Heart right ventricle (tissue), 16 donors: ENCODE data around the gene CASK. TPM values are rescaled to one million over a fixed set of nuclear protein-coding genes. Genes with fewer than 3 reads are reported as not detected.
A peak's percentile ranks its signal among the peaks of the same experiment; 100 is the strongest.

Source experiments
- ATAC-seq, 8 donors: fragments of 200-7000 bp; cut with Tn5 transposase; one replicate each; pipeline ENCODE4 v1.9.1; 2020; ENCODE audit warnings: mild to moderate bottlenecking in 8 of 8, moderate library complexity in 8 of 8, moderate number of reproducible peaks in 1 of 8
- DNase-seq, 2 donors: peaks; one replicate each; pipeline ENCODE4 v3.0.0-alpha.2; 2020
- H3K27ac ChIP-seq, 10 donors: fragments of 200-600 bp; sonication (generic) in 2 of 10; one replicate each; pipeline versions ENCODE4 v1.5.0 to v1.8.0; 2020 to 2022; ENCODE audit warnings: mild to moderate bottlenecking in 3 of 10
- H3K27me3 ChIP-seq, 7 donors: fragments of 200-600 bp; one replicate each; pipeline ENCODE4 v1.8.0; 2021 to 2022; ENCODE audit warnings: mild to moderate bottlenecking in 2 of 7
- H3K36me3 ChIP-seq, 9 donors: fragments of 200-600 bp; sonication (generic) in 1 of 9; one replicate each; pipeline versions ENCODE4 v1.5.0 to v1.8.0; 2020 to 2022; ENCODE audit warnings: mild to moderate bottlenecking in 2 of 9
- H3K4me1 ChIP-seq, 9 donors: fragments of 200-600 bp; sonication (generic) in 1 of 9; one replicate each; pipeline versions ENCODE4 v1.5.0 to v1.8.0; 2020 to 2022; ENCODE audit warnings: mild to moderate bottlenecking in 4 of 9
- H3K4me3 ChIP-seq, 10 donors: fragments of 200-600 bp; sonication (generic) in 2 of 10; one replicate each; pipeline versions ENCODE4 v1.5.0 to v1.8.0; 2020 to 2022; ENCODE audit warnings: mild to moderate bottlenecking in 7 of 10, moderate library complexity in 2 of 10
- H3K9me3 ChIP-seq, 11 donors: fragments of 200-600 bp in 10 of 11; sonication (generic) in 2 of 11; one replicate each; pipeline versions ENCODE4 v1.5.0 to v1.8.0; 2013 to 2022; ENCODE audit warnings: mild to moderate bottlenecking in 2 of 11, control low read depth in 1 of 11, moderate library complexity in 1 of 11
- CTCF ChIP-seq, 9 donors: fragments of 200-600 bp; sonication (generic) in 2 of 9; IDR thresholded peaks; one replicate each; pipeline versions ENCODE4 v1.5.0 to v1.8.0; 2021 to 2022; ENCODE audit warnings: antibody characterized with exemption in 9 of 9, mild to moderate bottlenecking in 5 of 9, moderate library complexity in 1 of 9
- WGBS, 2 donors: extraction: QIAGEN DNeasy Blood & Tissue Kit; methylation state at CpG; one replicate each; pipeline ENCODE4 v1.1.7; 2013; ENCODE audit warnings: inconsistent platforms in 1 of 2; 5-methylcytosine and 5-hydroxymethylcytosine counted together
- intact Hi-C, 10 donors: fragments of 100-400 bp; cut with DNase I; formaldehyde crosslinking; loops; one replicate each; pipeline versions ENCODE4 v1.11.1 to v1.14.2; 2022
- polyA plus RNA-seq, 2 donors: library from polyadenylated mRNA; stranded (reverse); fragments of 200-250 nt; gene quantifications; one replicate each; pipeline ENCODE4 v1.2.3, GENCODE V29; 2013
- total RNA-seq, 10 donors: library from RNA; stranded (reverse); fragmentation: NEBNext Ultra II Directional in 3 of 10; extraction: Animal tissue kit (Norgen Biotek cat#: 25700) in 3 of 10; gene quantifications; one replicate each; pipeline versions ENCODE4 v1.2.1 to v1.2.4, GENCODE V29; 2021 to 2023
- donor health status: Arrhythmogenic right ventricular cardiomyopathy.
- donor health status: ischemic (EF 13 %, LVEDD 7.1; RV severe dilation, severe dysfunction).
- donor health status: healthy with polysubstance abuse.
- donor health status: DM: no; HTN: yes; CAD: no.
- donor health status: DM: no; HTN: no; CAD: no.
- donor health status: ischemic (EF 25% LVEDD 6.9; RV normal size, moderate dysfunction).
- donor health status: ischemic (EF 25% LVEDD 5.7; RV mildly dilated, moderate dysfunction).
- donor health status: healthy.
- donor health status: DM: yes; HTN: yes; CAD: no.
- donor health status: Ischemic cardiomyopathy.
- donor health status: ischemic (EF 35%, LVEDD 5.7; RV mildly dilated, moderate dysfunction).
- donor health status: nonischemic (EF 11% LVEDD 7.7; RV severe dilation, severe dysfunction).
- donor health status: DM: yes; HTN: yes; CAD: no.
- donor health status: PGD.
- donor health status: ischemic (EF 29% LVEDD 5.4; RV normal size, mild dysfunction).
- donor health status: nonischemic (EF 23%, LVEDD 6.1; RV moderate dilation, normal function).

Gene CASK
- total and polyA plus RNA-seq, 12 donors = 2.2 to 20.7 (median 12.7) TPM

GRCh38 chrX:41522081-41522480, 401.3 kb downstream of the CASK start:
- Histone ChIP-seq H3K9me3 (no peaks in the 10 kb centered on the region), H3K4me3 (no peak overlapping the region), H3K36me3 (peaks cover 0 to 19% (median 0%) of the 10 kb centered on the region in 9 donors), H3K27me3 (peaks cover 0 to 70% (median 0%) of the 10 kb centered on the region in 7 donors), H3K4me1 (no peaks in the 10 kb centered on the region), H3K27ac (no peak overlapping the region)
- DNase-seq (peak in 1 of 2 donors; percentile 19), ATAC-seq (no peak)
- intact Hi-C loops = no loop called here
- TF ChIP-seq CTCF (IDR thresholded peaks at IDR 0.05) = no peak
- 57 to 69% methylated on average over 2 of the region's 2 CpGs for WGBS, 2 donors

- Histone ChIP-seq H3K9me3 (no peaks in the 10 kb centered on the region), H3K36me3 (peaks cover 0 to 18% (median 0%) of the 10 kb centered on the region in 9 donors), H3K27ac (no peak overlapping the region), H3K4me3 (no peak overlapping the region), H3K27me3 (peaks cover 0 to 59% (median 0%) of the 10 kb centered on the region in 7 donors), H3K4me1 (no peaks in the 10 kb centered on the region)
- intact Hi-C loops = no loop called here
- 85 to 87% methylated on average over 5 of the region's 5 CpGs for WGBS, 2 donors
- no peak for TF ChIP-seq CTCF (IDR thresholded peaks at IDR 0.05)
- no peak for DNase-seq
- no peak for ATAC-seq
Measured at GRCh38 chrX:41519468-41519867, 403.9 kb downstream of the CASK start.

GRCh38 chrX:41518841-41519220, 404.5 kb downstream of the CASK start:
- H3K36me3 ChIP-seq = peaks cover 0 to 12% (median 0%) of the 10 kb centered on the region in 9 donors
- peaks cover 0 to 53% (median 0%) of the 10 kb centered on the region in 7 donors for H3K27me3 ChIP-seq
- WGBS, 2 donors = 66 to 78% methylated on average over 5 of the region's 5 CpGs
- no peak overlapping the region for H3K4me3 ChIP-seq
- intact Hi-C loops = no loop called here
- TF ChIP-seq CTCF (IDR thresholded peaks at IDR 0.05) = no peak
- H3K9me3 ChIP-seq = no peaks in the 10 kb centered on the region
- H3K4me1 ChIP-seq = no peaks in the 10 kb centered on the region
- ATAC-seq (no peak), DNase-seq (no peak)
- H3K27ac ChIP-seq = no peak overlapping the region

GRCh38 chrX:41518127-41518840, 405.1 kb downstream of the CASK start:
- WGBS, 2 donors = 92 to 97% methylated on average over 9 of the region's 9 CpGs
- TF ChIP-seq CTCF (IDR thresholded peaks at IDR 0.05) = no peak
- Histone ChIP-seq H3K36me3 (peaks cover 0 to 6% (median 0%) of the 10 kb centered on the region in 9 donors), H3K27ac (no peak overlapping the region), H3K9me3 (no peaks in the 10 kb centered on the region), H3K4me3 (no peak overlapping the region), H3K27me3 (peaks cover 0 to 47% (median 0%) of the 10 kb centered on the region in 7 donors), H3K4me1 (no peaks in the 10 kb centered on the region)
- no peak for ATAC-seq
- intact Hi-C loops = no loop called here
- DNase-seq = no peak
